GM21576 (cell line): ENCODE results near the gene RPSA.
A peak's percentile ranks its signal among the peaks of the same experiment; 100 is the strongest.
"Not testable (repeated sequence)": the region's sequence is repeated elsewhere in the genome, so short reads cannot be mapped to it uniquely, and the experiment has no call there.

Experiments
- ATAC-seq: cut with Tn5 transposase; IDR thresholded peaks from one replicate; pipeline ENCODE4 v1.9.1; 2021; ENCODE audit warnings: mild to moderate bottlenecking, moderate library complexity; ENCODE audit not compliant: unreplicated experiment

The RPSA gene

DNA sequence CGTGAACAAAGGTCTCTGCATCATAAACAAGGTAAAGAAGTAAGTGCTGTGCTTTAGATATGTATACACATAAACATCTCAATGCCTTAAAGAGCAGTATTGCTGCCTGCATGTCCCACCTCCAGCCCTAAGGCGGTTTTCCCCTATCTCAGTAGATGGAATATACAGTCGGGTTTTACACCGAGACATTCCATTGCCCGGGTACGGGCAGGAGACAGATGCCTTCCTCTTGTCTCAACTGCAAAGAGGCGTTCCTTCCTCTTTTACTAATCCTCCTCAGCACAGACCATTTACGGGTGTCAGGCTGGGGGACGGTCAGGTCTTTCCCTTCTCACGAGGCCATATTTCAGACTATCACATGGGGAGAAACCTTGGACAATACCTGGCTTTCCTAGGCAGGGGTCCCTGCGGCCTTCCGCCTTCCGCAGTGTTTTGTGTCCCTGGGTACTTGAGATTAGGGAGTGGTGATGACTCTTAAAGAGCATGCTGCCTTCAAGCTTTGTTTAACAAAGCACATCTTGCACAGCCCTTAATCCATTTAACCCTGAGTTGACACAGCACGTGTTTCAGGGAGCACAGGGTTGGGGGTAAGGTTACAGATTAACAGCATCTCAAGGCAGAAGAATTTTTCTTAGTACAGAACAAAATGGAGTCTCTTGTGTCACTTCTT lies 12.2 kb downstream of the RPSA start:
- not testable (repeated sequence) for ATAC-seq

DNA sequence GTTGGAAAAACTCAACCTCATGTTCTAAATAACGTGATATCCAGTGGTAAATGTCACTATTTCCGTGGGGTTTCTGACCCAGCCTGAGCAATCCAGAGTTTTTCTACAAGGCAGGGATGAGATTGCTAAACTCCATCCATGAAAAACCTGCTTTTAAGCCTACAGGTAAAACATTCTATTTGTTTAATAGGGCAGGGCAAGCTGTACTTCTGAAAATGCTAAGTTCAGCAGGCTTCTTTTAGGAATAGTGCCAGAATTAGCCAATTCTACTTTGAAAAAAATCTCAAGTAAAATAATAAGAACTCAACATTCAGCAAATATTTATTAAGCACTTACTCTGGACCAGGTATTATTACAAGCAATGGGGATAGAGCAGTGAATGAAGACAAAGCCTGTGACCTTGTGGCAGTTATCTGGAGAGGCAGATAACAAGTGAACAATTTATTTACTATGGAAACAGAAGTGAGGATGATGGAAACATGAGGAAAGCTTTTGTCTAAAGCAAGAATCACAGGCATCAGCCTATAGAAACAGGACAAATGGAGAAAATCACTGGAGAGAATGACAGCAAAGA lies 13.3 kb downstream of the RPSA start:
- ATAC-seq, result no peak

DNA sequence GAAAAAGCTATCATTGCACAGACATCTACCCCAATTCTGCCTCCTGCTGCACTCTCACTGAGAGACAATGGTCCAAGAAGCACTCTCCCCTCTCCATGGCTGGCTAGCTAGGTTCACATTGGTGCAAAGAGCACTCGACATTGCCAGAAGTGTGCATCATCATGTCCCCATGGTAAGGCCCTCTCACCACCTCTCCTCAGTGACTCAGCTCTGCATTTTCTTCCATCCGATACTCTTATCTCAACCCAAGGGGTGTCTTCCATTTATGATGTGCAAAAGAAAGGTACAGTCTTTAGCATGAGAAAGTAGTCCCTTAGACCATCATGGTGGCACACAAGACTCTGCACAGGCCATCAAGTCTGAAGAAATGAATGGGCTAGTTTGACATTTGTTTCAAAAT lies 14.0 kb downstream of the RPSA start:
- ATAC-seq, result no peak

DNA sequence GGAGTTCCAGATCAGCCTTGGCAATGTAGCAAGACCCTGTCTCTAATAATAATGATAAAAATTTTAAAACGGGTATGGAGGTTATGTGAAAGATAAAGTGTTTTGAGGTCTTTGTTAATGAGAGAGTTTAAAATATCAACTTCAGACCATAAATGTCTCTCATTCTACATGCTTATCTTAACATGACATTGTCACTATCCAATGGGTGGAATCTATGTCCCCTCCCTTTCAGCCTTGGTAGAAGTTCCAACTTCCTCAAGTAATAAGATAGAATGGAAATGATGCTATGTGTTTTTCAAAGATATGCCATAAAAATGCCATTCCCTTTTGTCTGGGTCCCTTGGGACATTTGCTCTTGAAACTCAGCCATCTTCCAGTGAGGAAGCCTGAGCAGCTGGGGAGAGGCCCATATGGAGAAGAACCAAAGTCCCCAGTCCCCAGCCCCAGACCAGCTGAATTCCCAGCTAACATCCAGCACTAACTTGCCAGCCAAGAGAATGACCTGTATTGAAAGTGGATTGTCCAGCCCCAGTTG lies 17.0 kb downstream of the RPSA start:
- no peak for ATAC-seq

DNA sequence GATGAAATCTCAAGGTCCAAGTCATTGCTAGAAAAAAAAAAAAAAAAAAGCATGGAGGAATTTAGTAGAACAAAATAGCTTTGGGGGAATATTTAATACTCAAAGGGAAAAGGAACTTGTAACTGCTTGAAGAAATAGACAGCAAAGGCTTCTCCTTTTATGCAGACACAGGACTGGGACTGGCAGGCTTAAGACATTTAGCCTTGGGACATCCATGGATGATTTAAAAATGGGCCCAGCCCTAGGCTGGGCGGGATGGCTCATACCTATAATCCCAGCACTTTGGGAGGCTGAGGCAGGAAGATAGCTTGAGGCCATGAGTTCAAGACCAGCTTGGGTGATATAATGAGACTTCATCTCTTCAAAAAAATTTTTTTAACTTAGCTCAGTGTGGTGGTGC lies 19.8 kb downstream of the RPSA start:
- no peak for ATAC-seq

DNA sequence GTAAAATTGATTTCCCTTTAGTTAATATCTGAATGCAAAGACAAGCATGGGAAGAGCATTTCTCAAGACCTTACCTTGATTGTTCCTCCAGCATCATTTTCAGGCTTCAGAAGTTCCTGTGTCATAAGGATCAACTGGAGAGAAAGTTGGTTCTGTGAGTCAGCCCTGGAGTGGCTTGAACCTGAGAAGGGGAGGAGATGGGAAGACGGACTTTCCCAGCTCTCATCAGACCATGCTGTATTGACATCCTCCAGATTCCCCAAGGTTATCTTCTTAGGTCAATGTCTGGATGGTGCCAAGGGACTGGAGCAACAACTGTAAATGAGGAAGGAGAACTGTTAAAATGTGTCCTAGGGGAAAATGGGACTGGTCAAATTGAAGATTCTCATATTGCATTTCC lies 21.0 kb downstream of the RPSA start:
- ATAC-seq, result no peak

DNA sequence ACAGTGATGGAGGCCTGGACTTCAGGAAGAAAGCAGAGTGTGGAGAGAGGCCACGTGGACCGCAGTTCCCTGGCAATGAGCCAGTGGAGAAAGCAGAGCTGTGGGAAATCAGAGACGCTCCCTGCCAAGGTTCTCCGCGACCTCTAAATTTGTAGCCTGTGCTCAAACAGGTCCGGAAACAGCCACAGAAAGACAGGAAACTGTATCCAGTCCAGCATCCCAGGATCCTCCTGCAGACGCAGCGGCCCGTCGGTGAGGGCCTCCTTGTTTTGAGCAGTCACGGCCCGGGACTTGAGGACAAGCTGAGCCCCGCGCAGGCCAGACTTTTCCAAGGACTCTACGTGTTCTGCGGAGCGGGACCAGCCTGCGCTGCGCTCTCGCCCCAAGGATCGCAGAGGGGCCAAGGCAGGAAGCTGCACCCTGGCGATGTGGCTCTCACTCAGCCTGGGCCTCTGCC lies 22.3 kb downstream of the RPSA start:
- ATAC-seq, result no peak

DNA sequence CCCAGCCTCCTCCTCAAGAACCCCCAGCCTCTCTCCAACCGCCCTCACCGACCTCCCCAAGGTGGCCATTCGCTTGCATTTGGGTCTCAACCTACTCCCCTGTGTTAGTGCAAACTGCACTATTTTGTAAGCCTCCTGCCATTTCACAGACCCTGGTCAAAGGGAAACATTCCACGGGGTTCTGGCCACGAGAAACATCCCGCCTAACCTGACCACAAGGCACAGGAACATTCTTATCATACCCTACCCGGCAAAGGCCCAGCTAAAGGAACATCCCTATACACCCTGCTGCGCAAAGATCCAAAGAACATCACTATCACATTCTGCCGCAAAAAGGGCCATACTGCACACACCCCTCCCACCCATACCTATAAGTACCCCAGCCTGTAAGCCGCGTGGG lies 22.9 kb downstream of the RPSA start:
- no peak for ATAC-seq

DNA sequence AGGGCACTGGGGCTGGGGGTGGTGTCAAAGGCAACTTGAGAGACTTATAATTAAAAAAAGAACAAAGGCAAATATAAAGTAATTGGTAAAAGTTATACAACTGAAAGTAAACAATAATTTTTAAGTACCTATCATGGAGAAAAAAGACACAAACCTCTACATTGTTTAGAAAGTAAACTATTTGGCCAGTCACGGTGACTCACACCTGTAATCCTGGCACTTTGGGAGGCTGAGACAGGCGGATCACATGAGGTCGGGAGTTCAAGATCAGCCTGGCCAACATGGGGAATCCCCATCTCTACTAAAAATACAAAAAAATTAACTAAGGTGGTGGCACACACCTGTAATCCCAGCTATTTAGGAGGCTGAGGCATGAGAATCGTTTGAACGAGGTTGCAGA lies 25.8 kb downstream of the RPSA start:
- ATAC-seq, result no peak

DNA sequence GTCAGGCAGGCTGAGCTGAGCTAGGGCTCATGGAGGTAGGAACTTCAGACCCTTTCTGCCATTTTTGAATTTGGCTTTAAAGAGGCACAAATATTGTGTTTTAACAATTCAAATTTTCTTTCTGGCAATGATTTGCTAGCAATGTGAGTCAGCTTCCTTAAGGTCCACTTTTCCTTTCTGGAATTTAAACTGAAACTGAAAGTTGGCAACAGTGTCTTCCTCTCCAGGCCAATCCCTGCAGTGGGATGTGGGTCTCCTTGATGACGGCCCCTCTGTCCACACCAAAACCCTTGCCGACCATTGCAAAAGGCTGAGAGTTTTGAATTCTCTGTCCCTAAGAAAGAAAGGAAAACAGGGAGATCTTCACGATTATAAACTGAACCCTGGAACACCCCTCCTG lies 27.1 kb downstream of the RPSA start:
- no peak for ATAC-seq

DNA sequence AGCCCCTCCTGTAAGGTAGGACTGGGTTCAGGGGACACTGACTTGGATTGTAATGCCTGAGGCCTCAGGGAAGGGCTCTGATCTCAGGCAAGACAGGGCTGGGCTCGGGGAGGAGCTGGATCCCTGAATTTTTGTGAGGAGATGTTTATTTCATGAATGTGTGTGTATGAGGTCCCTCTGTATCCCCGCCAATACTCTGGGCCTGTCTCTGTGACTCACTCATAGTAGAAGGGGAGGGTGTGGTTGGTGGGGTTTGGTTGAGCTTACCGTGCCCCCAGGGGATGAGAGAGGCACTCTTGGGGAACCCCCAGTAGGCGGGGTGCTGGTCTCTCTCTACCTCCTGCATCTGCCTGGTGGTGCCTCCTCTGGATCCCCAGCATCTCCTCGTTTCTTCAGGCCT lies 28.1 kb downstream of the RPSA start:
- peak; percentile 64 for ATAC-seq

DNA sequence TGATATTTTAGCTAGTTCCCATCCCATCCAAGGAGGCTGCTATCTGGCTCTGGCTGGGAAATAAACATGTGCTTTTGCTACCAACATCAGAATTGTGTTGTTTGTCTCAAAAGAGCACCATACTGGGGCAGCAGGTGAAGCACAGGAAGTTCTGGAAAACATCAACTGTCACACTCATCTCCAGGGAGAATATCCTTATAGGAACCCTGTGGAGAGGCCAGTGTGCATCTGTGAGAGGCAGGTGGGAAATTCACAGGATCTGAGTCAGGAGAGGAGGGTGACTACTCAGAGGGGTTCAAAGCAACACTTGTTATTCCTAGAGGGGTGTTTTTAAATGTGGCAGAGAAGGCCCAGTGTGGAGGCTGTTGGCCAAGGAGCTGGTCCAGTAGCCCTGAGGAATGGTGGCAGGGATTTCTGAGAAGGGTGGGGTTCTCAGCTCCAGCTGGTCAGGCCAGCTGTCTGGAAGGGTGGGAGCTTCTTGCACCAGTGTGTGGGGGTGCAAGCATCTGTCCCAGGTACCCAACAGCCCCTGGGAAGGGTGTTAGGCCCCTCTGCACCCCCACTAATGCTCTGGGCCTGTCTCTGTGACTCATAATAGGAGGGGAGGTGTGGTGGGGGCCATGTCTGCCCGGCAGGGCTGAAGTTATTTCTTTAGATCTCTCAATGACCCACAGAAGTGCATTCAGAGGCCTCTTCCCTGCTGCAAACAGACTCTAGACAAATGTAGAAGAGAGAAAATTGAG lies 28.7 kb downstream of the RPSA start:
- no peak for ATAC-seq

DNA sequence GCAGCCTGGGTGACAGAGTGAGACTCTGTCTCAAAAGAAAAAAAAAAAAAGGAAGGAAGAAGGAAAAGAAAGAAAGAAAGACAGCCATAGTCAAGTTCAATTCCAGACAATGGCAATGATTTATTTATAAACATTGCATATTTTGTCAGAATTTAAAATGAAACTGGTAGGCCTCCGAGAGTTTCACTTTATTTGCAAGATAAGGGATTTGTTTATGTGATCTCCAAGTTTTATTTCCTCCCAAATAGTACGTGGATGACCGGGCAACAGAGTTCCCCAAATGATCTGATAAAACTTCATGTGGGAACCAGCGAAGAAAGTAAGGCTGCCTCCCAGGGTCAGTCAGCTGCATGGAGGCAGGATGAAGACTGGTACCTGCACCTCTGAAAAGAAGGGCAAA lies 32.4 kb downstream of the RPSA start:
- no peak for ATAC-seq

DNA sequence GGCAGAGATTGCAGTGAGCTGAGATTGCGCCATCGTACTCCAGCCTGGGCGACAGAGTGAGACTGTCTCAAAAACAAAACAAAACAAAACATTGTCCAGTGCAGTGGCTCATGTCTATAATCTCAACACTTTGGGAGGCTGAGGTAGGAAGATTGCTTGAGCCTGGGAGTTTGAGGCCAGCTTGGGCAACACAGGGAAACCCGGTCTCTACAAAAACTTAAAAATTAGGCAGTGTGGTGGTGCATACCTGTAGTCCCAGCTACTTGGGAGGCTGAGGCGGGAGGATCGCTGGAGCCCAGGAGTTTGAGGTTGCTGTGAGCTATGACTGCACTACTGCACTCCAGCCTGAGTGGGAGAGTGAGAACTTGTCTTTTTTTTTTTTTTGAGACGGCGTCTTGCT lies 33.8 kb downstream of the RPSA start:
- no peak for ATAC-seq

DNA sequence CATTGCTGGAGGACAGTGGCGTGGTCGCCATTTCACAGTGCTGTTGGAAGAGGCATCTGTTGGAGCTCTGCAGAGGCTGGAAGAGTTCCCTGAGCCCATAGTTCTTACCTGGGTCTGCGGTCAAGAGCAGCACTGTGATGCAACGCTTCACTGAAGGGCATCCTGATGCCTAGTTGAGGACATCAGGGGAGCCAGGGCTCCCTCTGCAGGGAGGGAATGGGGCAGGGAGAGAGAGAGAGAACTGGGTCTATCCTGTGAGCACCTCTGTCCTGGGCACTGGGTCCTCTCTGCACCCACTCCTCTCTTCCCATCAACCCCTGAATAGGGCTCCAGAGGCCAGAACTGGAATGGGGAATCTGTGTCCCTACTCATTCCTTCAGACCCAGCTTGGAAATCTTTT lies 37.0 kb downstream of the RPSA start:
- ATAC-seq, result no peak

DNA sequence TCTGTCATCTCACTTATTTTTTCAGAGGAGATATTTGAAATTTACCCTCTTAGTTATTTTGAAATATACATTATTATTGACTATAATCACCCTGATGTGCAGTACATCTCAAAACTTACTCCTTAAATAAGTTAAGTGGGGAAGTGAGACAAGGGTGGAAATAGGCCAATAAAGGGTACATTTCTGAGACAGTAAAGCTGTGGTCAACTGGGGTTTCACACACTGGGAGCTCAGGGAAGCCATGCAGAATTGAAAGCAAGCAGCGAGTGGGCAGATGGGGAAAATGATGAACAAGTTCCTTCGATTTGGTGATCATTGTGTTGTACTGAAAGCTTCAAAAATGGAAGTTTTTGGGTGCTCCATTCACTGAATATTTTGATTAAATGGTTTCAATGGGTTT lies 39.4 kb downstream of the RPSA start:
- ATAC-seq, result no peak

DNA sequence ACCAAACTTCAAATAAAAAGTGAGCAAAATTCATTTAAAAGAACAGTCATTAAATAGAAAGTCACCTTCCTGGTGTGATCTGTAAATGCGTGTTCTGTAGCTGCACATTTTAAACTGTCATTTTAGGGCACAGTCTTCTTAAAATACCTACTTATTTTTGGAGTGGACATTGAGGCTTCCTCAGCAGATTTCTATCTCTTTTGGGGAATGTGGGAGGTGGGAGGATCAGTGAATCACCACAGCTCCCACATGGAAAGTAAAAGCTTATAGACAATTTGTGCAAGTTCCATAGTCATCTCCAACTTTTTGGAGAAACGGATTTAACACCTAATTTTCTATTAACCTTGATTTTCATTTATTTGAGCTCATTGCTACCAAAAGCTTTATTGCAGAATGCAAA lies 39.9 kb downstream of the RPSA start:
- ATAC-seq, result no peak

DNA sequence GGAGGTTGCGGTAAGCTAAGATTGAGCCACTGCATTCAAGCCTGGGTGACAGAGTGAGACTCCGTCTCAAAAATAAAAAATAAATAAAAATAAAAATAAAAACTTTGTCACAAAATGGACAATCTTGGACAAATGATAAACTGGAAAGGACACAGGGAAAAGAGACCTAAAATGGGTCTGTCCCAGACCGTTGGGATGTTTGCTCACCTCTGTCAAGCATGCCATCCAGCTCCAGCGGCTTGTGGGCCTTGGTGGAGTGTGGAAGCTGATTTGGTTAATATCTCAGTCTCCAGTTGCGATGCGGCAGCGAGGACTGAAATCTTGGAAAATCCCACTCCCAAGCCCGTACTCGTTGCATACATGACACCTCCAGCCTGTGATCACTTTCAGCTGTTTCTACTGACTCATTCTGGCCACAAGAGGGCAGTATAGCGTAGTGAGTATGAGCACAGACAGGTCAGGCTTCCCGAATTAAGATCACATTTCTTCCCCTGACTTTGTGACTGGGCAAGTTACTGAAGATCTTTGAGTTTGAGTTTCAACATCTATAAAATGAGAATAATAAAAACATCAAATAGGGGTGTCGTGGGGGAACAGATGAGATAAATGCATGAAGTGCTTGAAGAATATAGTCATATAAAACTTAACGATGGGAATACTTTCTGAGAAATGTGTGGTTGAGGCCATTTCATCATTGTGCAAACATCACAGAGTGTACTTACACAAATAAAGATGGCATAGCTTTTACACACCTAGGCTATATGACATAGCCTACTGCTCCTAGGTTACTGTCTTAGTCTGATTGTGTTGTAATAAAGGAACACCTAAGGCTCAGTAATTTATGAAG lies 41.3 kb downstream of the RPSA start:
- peak; percentile 63 for ATAC-seq

DNA sequence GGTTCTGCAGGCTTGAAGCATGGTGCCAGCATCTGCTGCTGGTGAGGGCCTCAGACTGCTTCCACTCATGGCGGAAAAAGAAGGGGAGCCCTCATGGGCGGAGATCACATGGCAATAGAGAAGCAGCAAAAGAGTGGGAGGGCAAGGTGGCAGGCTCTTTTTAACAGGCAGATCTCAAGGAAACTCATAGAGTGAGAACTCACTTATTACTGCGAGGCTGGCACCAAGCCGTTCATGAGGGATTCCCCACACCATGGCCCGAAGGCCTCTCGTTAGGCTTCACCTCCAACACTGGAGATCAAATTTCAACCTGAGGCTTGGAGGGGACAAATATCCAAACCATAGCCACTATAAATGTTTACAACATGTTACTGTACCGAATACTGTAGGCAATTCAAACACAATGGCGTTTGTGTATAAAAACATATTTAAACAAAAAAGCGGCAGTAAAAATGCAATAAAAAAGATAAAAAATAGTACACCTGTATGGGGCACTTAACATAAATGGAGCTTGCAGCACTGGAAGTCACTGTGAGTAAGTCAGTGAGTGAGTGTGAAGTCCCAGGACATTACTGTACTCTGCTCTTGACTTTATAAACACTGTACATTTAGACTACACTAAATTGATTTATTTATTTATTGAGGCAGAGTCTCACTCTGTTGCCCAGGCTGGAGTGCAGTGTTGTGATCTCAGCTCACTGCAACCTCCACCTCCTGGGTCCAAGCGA lies 42.1 kb downstream of the RPSA start:
- ATAC-seq, result no peak

DNA sequence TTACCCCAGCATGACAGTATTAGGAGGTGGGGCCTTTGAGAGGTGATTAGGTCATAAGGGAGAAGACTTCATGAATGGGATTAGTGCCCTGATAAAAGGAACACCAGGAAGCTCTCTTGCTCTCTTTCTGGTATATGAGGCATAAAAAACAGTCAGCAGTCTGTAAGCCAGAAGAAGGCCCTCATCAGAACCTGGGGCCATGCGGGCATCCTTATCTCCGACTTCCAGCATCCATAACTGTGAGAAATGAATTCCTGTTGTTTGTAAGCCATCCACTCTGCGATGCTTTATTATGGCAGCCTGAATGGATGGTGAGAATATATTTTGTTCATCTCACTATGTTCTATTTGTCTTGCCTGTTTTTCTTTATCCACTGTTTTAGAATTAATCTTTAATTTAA lies 43.3 kb downstream of the RPSA start:
- no peak for ATAC-seq

DNA sequence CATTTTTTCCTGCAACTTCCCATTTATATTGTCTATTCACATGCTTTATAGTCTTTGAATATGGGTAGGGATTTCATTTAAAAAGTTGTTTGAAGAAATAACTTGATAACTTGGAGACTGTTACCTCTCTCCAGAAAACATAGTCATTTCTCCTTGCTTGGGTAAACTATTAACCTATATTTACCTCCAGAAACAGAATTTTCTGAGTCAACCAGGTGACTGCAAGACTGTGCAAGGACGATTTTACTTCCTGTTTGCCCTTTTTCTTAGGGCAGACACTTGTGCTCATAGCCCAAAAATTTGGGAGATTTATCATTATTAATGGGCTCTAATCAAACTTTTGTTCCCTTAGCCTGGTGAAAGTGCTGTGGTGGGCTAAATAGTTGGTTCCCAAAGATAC lies 46.6 kb downstream of the RPSA start:
- ATAC-seq, result no peak
